ENCODE results near the gene TERT.

TERT gene

GRCh38 chr5:1317921-1318565 is 23.2 kb upstream of the TERT start:
- DNase-seq = no peak

DNA sequence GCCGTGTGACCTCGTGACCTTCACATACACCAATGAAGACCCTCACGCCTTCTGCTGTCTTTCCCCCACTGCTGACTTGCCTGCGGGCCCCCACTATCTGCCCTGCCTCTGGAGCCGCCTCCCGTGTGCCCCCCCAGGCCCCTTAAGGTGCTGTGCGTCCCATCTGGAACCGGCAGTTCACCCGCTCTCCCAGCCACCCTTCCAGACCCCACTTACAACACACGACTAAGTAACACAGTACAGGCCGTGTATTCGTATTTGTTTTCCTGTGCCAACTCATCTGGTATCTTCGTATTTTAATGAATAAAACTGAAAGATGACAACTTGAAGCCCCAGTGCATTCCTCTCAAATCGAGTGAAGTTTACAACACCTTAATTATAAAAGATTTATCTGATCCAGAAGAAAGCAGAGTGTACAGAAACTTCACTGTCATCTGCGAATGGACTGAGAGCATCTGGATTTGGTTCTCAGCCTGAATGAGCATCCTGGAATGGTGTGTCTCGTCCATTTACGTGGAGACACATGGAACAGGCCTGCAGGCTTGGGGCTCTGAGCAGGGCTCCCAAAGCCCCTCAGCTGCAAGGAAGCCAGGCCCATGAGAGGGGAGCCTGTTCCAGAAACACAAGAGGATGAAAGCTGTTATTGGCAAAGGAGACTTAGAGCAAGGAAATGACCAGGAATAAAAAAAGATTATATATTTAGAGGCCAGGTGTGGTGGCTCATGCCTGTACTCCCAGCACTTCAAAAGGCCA is 21.9 kb upstream of the TERT start:
- DNase-seq = no peak

GRCh38 chr5:1315709-1316587 is 21.1 kb upstream of the TERT start:
- DNase-seq = peak; percentile 100

DNA sequence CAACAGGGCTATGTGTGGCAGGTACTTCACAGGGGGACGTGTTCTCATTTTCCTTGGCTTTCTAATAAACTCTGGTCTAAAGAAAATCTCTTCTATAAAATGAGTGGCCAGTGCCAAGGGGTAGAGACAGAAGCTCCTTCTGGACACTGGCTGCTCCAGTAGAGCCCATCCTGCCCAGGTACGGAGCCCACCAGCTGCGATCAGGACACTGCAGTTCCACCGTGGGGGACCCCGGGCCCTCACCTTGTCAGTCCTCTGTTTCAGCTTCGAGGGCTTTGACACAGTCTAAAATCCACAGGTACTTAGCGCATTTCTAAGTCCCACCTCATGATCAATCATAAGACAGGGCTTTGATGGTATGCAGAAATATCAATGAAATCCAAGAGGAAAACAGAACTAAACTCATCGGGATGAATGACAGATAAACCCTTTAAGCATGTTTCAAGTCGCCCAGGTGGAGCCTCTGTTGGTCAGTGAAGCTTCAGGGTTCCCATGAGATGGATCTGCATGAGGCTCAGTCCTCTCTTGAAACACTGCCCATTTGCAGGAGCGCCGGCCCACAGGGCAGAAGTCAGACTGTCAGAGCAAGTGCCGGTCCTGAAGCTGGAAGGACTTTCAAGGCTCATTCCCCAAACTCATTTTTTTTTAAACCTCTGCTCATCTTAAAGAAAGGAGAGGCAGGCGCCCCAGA is 20.3 kb upstream of the TERT start:
- DNase-seq = no peak

- no peak for DNase-seq
Observed at GRCh38 chr5:1314564-1314982, 19.7 kb upstream of the TERT start.

GRCh38 chr5:1312993-1313833 is 18.3 kb upstream of the TERT start:
- DNase-seq = peak; percentile 92

DNA sequence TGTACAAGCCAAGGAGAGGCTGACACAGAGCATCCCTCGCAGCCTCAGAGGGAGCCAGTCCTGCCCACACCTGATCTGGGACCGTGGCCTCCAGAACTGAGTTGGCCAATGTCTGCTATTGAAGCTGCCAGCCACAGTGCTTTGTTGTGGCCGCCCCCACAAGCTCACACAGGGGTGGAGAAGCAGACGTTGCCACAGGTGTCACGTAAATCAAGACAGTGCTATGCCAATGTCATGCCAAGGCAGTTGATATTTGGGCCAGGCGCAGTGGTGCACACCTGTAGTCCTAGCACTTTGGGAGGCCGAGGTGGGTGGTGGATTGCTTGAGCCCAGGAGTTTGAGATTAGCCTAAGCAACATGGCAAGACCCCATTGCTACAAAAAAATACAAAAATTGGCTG is 17.3 kb upstream of the TERT start:
- no peak for DNase-seq

DNA sequence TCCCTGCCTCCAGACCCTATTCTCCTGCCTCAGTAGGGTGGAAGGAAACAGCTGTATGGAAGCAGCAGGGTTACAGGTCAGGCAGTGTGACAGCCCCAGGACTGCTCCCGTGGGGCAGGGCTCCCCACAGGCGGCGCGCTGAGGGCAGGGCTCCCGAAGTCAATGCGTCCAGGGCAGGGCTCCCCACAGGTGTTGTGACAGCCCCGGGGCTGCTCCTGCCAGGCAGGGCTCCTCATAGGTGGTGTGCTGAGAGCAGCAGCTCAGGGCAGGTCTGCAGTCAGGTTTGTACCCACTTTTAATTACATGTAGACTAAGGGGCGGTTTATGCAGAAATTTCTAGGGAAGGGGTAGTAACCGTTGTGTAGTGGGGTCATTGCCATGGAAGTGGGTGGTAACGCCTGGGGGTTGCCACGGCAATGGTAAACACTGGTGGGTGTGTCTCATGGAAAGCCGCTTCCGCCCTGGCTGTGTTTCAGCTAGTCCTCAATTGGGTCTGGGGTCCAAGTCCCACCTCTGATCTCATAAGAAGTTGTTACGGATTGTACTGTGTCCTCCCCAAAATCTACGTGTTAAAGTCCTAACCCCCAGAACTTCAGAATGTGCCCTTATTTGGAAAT is 16.7 kb upstream of the TERT start:
- no peak for DNase-seq

DNA sequence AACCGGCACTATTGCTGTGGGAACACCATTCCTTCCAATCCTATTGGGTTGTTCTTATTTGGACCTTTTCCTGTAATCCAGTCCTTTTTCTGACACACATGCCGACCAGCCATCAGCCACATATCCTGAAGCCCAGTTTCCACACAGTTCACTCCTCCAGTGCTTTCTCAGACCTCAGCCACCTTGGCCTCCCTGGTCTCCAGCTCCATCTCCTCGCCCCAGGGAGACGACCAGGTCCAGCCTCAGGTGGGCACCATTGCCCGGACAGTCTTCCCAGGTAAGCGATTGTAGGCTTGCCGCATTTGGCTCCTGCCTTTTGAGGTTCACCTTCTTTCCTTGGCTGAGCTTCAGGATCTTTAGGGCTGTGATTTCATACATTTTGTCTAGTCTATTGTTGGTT is 15.2 kb upstream of the TERT start:
- no peak for DNase-seq

DNA sequence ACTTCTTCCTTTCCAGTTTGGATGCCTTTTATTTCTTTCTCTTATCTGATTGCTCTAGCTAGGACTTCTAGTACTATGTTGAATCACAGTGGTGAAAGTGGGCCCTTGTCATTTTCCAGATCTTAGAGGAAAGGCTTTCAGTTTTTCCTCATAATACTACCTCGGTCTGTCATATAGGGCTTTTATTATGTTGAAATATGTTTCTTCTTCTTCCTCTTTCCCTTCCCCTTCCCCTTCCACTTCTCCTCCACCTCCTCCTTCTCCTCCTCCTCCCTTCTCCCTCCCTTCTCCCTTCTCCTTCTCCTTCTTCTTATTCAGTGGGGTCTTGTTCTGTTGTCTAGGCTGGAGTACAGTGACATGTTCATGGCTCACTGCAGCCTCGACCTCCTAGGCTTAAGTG is 9.2 kb upstream of the TERT start:
- no peak for DNase-seq

DNA sequence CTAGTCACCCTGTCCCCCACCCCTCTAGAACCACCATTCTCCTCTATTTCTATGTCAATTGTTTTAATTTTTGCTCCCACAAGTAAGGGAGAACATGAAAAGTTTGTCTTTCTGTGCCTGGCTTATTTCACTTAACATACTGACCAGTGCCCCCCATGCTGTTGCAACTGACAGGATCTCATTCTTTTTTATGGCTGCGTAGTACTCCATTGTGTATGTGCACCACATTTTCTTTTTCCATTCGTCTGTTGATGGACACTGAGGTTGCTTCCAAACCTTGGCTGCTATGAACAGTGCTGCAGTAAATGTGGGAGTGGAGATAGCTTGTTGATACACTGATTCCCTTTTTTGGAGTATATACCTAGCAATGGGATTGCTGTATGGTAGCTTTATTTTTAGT is 7.4 kb upstream of the TERT start:
- DNase-seq = no peak

- DNase-seq = no peak
Observed at GRCh38 chr5:1300581-1301083, 5.8 kb upstream of the TERT start.

- no peak for DNase-seq
Observed at GRCh38 chr5:1299961-1300360, 5.1 kb upstream of the TERT start.

- DNase-seq = no peak
Observed at GRCh38 chr5:1299511-1299850, 4.6 kb upstream of the TERT start.

- DNase-seq = no peak
Observed at GRCh38 chr5:1298723-1299510, 4.0 kb upstream of the TERT start.

GRCh38 chr5:1298067-1298551 is 3.2 kb upstream of the TERT start:
- no peak for DNase-seq

GRCh38 chr5:1297243-1297642 is 2.4 kb upstream of the TERT start:
- no peak for DNase-seq

DNA sequence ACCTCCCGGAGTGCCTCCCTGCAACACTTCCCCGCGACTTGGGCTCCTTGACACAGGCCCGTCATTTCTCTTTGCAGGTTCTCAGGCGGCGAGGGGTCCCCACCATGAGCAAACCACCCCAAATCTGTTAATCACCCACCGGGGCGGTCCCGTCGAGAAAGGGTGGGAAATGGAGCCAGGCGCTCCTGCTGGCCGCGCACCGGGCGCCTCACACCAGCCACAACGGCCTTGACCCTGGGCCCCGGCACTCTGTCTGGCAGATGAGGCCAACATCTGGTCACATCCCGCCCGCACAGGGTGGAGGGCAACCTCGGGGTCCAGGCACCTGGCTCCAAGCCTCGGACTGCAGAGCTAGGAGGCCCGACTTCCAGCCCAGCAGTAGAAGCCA is 776 bp upstream of the TERT start:
- no peak for DNase-seq

- no peak for DNase-seq
Observed at GRCh38 chr5:1294206-1294834, 548 bp downstream of the TERT start.

Measured in DMS153 (cell line).